HepG2 (cell line): ENCODE measurements around the gene ZNF792. TPM values are rescaled to one million over a fixed set of nuclear protein-coding genes. Genes with fewer than 3 reads are reported as not detected.
A peak's percentile ranks its signal among the peaks of the same experiment; 100 is the strongest.

ENCODE experiments used
- CC2D1A ChIP-seq: sonication (generic); formaldehyde crosslinking; IDR thresholded peaks from 2 replicates; pipeline ENCODE4 v1.8.1; 2023; ENCODE audit warnings: mild to moderate bottlenecking, missing genetic modification reagents
- GATA4 ChIP-seq: sonication (generic); IDR thresholded peaks from 2 replicates; pipeline ENCODE4 v1.6.1; 2016; ENCODE audit warnings: antibody characterized with exemption, low read depth, borderline replicate concordance
- GRHL1 ChIP-seq: sonication (generic); formaldehyde crosslinking; conservative IDR thresholded peaks from 2 replicates; pipeline ENCODE4 v1.8.0; 2022; ENCODE audit warnings: missing genetic modification reagents
- HOXA3 ChIP-seq: sonication (generic); formaldehyde crosslinking; IDR thresholded peaks from 2 replicates; pipeline ENCODE4 v1.5.0; 2020; ENCODE audit warnings: missing genetic modification reagents
- KDM5A ChIP-seq: fragments of 200-600 bp; sonication (generic); IDR thresholded peaks from 2 replicates; pipeline ENCODE4 v1.7.0; 2018; ENCODE audit warnings: antibody characterized with exemption, mild to moderate bottlenecking, low read length, borderline replicate concordance
- KLF13 ChIP-seq: sonication (generic); formaldehyde crosslinking; IDR thresholded peaks from 2 replicates; pipeline ENCODE4 v1.4.0; 2020; ENCODE audit warnings: mild to moderate bottlenecking, missing genetic modification reagents
- KLF6 ChIP-seq: IDR thresholded peaks from 2 replicates; pipeline ENCODE4 v1.8.0; 2016; ENCODE audit warnings: missing biosample characterization, missing genetic modification reagents
- MTERF4 ChIP-seq: sonication (generic); formaldehyde crosslinking; IDR thresholded peaks from 2 replicates; pipeline ENCODE4 v1.8.0; 2023; ENCODE audit warnings: mild to moderate bottlenecking, missing genetic modification reagents
- NCOR1 ChIP-seq: fragments of 200-600 bp; sonication (generic); IDR thresholded peaks from 2 replicates; pipeline ENCODE4 v1.7.0; 2017; ENCODE audit warnings: antibody characterized with exemption, low read length, borderline replicate concordance
- PLSCR1 ChIP-seq: sonication (generic); formaldehyde crosslinking; IDR thresholded peaks from 2 replicates; pipeline ENCODE4 v1.5.0; 2020; ENCODE audit warnings: missing genetic modification reagents, mild to moderate bottlenecking, borderline replicate concordance
- SKIL ChIP-seq: sonication (generic); formaldehyde crosslinking; IDR thresholded peaks from 2 replicates; pipeline ENCODE4 v1.8.0; 2022; ENCODE audit warnings: missing genetic modification reagents, mild to moderate bottlenecking, moderate library complexity, borderline replicate concordance
- SSRP1 ChIP-seq: IDR thresholded peaks from 2 replicates; pipeline ENCODE4 v1.6.1; 2016; ENCODE audit warnings: control low read depth
- TBX3 ChIP-seq: fragments of 450-650 bp; IDR thresholded peaks from 2 replicates; pipeline ENCODE4 v1.6.1; 2017; ENCODE audit warnings: antibody characterized with exemption, mild to moderate bottlenecking, inconsistent platforms, borderline replicate concordance
- ZFP91 ChIP-seq: sonication (generic); formaldehyde crosslinking; IDR thresholded peaks from 2 replicates; pipeline ENCODE4 v1.9.0; 2022; ENCODE audit warnings: missing genetic modification reagents, mild to moderate bottlenecking, borderline replicate concordance
- ZNF225 ChIP-seq: sonication (generic); formaldehyde crosslinking; IDR thresholded peaks from 2 replicates; pipeline ENCODE4 v1.4.0; 2020; ENCODE audit warnings: mild to moderate bottlenecking, missing genetic modification reagents
- ZNF230 ChIP-seq: sonication (generic); formaldehyde crosslinking; IDR thresholded peaks from 2 replicates; pipeline ENCODE4 v1.4.0; 2020; ENCODE audit warnings: mild to moderate bottlenecking, missing genetic modification reagents
- ZNF275 ChIP-seq: sonication (generic); formaldehyde crosslinking; IDR thresholded peaks from 2 replicates; pipeline ENCODE4 v1.8.0; 2022; ENCODE audit warnings: missing genetic modification reagents, mild to moderate bottlenecking, inconsistent platforms, borderline replicate concordance
- ZNF468 ChIP-seq: sonication (generic); formaldehyde crosslinking; IDR thresholded peaks from 2 replicates; pipeline ENCODE4 v1.8.0; 2022; ENCODE audit warnings: mild to moderate bottlenecking, moderate library complexity, missing genetic modification reagents
- ZNF563 ChIP-seq: sonication (generic); formaldehyde crosslinking; IDR thresholded peaks from 2 replicates; pipeline ENCODE4 v1.8.0; 2022; ENCODE audit warnings: mild to moderate bottlenecking, moderate library complexity, missing genetic modification reagents
- ZNF607 ChIP-seq: sonication (generic); formaldehyde crosslinking; IDR thresholded peaks from 2 replicates; pipeline ENCODE4 v1.5.1; 2020; ENCODE audit warnings: missing genetic modification reagents, mild to moderate bottlenecking, borderline replicate concordance
- ZNF788 ChIP-seq: sonication (generic); formaldehyde crosslinking; IDR thresholded peaks from 2 replicates; pipeline ENCODE4 v1.5.0; 2020; ENCODE audit warnings: mild to moderate bottlenecking, missing genetic modification reagents, borderline replicate concordance
- polyA plus RNA-seq, 8 experiments: library from polyadenylated mRNA; depleted of rRNA in 3 of 8; stranded (reverse) in 7 of 8; unstranded in 1 of 8; fragments of >200 nt; fragmentation: Illumina TruSeq in 4 of 8; extraction: Trizol in 4 of 8; gene quantifications; 2 replicates each; pipeline versions ENCODE4 v1.2.1 to v1.2.3, GENCODE V29; 2011 to 2016; ENCODE audit warnings: low read depth in 4 of 8, missing spikeins in 1 of 8, mixed read lengths in 1 of 8; ENCODE audit not compliant: insufficient read depth in 1 of 8
- total RNA-seq, 5 experiments: library from RNA; depleted of rRNA; stranded (reverse); fragments of >200 nt; fragmentation: Illumina TruSeq; extraction: Trizol; gene quantifications; 2 replicates each; pipeline ENCODE4 v1.2.3, GENCODE V29; 2016; ENCODE audit warnings: low read depth in 1 of 5

Gene ZNF792
- total and polyA plus RNA-seq, 2 of the 13 experiments (the other 11 are each of a cell fraction or from before 2014, with no cell fraction given) = 5.5 to 11.5 TPM

GRCh38 chr19:35006342-35006998 lies 42.4 kb upstream of the ZNF792 start (continued):
- no peak for TF ChIP-seq KDM5A
- TF ChIP-seq ZNF563 = 0 out of 2 replicates have a peak, but pooled peaks have one; percentile 5
- TF ChIP-seq MTERF4 (CRISPR knock-in tag) = no peak
- no peak for TF ChIP-seq ZNF468
- no peak for TF ChIP-seq KLF13 (CRISPR knock-in tag)
- TF ChIP-seq ZNF275 (CRISPR knock-in tag) = no peak; the same call in 1 of the 2 replicates
- TF ChIP-seq HOXA3 (CRISPR knock-in tag) = peak; percentile 81
- TF ChIP-seq ZNF225 (CRISPR knock-in tag) = no peak
- TF ChIP-seq ZNF788 (CRISPR knock-in tag) = 0 out of 2 replicates have a peak, but pooled peaks have one; percentile 38
- no peak for TF ChIP-seq ZNF230
- TF ChIP-seq ZNF607 = peak; percentile 11; the same call in 1 of the 2 replicates
- TF ChIP-seq NCOR1 = peak; percentile 84
- no peak for TF ChIP-seq PLSCR1 (CRISPR knock-in tag)
- TF ChIP-seq CC2D1A (CRISPR knock-in tag) = no peak
- TF ChIP-seq GRHL1 (CRISPR knock-in tag) = no peak
- TF ChIP-seq ZFP91 (CRISPR knock-in tag) = peak; percentile 70
- TF ChIP-seq KLF6 = no peak
- TF ChIP-seq SSRP1 (CRISPR knock-in tag) = peak; percentile 37; the same call in 1 of the 2 replicates
- TF ChIP-seq SKIL = peak; percentile 97
- TF ChIP-seq GATA4 = peak; percentile 96
- peak; percentile 94 for TF ChIP-seq TBX3
